CD4-positive, alpha-beta T cell treated with Interleukin-15 for 4 hours (primary cell): Measurements from ENCODE around the gene CTDSP2.

Experiments used
- DNase-seq: peaks from one replicate; pipeline ENCODE4 v3.0.0-alpha.2; 2020; ENCODE audit warnings: low spot score

Gene CTDSP2

DNA sequence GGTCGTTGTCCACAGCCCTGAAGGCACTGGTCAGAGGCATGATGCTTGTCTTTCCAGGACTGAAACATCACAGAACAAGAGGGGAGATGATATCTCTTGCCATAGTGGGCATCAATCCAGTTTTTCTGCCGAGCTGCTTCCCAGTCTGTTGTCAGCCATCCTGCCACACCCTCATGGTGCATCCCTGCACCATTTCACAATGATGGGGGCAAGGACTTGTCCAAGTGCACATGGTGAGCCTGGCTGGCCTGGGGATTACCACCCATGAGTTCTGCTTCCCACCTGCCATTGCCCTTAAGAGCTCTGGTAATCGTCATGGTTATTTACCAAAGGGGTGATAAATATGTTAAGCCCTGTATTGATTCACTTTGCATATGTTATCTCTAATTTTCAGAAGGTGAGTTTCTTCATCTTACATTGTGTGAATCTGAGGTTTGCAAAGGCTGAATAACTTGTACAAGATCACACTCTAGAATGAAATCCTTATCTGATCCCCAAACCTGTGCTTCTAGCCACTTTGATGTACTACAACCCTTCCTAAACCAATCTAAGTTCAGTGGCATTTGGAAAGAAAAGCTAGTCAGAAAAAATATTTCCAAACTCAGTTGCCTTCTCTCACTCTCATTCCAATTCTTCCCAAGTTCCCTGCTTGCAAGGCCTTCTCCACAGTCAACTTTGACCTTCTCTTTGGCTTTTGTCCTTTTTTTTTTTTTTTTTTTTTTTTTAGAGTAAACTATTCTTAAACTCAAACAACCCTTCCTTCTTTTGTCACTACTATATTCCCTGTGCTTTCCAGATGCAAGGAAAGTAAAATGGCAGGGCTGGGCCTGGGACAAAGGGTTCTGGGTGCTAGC lies 30.3 kb downstream of the CTDSP2 start:
- no peak for DNase-seq

- no peak for DNase-seq
Observed at GRCh38 chr12:57815177-57816000, 31.1 kb downstream of the CTDSP2 start.

- no peak for DNase-seq
Observed at GRCh38 chr12:57813971-57814772, 32.4 kb downstream of the CTDSP2 start.

GRCh38 chr12:57813111-57813970 lies 33.2 kb downstream of the CTDSP2 start:
- DNase-seq: no peak

DNA sequence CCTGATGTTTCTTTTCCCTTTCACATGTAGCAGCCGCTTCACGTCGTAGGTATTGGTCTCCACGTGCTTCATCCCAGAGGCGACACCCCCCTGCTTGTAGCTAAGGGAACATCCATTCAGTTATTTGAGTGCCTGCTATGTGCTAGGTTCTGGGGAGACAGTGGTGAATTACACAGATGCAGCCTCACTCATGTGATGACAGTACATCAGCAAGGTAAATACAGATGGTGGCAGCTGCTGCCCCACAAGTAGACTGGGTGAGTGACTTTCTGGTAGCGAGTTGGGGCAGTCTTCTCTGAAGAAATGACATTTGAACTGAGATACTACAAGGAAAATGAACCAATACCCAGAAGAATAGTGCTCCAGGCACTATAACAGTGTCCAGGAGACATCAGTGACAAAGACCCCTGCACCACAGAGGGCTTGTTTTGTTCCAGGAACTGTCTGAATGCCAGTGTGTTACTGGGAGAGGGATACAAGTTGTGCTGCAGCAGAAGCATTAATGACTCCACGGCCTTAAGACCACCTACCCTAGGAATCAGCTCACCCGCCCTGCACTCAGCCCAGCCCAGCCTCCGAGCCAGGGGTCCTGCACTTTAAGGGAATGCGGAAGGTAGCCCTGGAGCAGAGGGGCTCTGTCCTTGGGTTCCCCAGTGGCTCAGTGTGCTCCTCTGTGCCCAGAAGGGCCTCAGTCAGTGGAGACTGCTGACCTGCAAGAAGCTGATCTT lies 35.3 kb downstream of the CTDSP2 start:
- no peak for DNase-seq

DNA sequence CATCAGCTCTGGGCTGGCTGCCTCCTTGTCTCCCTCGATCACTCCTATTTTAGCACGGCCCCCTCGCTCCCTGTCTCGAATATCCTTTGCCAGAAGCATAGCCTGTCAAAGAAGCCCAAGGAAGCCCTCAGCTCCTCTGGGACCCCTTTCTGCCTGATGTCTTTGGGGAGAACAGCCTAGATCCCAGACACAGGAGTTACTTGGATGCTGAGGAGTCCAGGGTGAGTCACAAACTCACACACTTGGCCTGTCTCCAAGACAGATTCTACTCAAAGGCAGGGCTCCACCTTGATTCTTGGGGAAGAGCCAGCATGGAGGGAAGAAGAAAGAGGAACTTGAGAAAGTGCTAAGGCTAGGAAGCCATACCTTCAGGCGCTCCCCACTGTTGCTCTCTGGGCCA lies 36.1 kb downstream of the CTDSP2 start:
- no peak for DNase-seq

DNA sequence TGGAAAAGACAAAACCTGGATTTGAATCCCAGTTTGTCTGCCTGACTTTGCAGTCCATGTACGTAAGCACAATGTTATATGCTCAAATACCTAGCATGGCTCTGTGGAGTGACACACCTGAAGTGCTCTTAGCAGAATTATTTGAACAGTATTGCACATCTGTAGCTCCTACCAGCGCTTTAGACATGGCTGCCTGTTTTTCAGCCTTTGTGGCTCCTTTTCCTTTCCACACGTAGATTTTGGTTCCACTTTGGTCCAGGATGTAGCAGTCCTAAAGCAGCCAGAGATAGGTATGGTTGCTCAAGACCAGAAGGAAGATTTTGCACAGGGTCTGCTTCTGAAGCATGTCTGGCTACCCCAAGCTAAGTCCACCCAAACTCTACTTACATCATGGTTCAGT lies 37.1 kb downstream of the CTDSP2 start:
- DNase-seq: no peak

- no peak for DNase-seq
Observed at GRCh38 chr12:57808351-57808750, 38.2 kb downstream of the CTDSP2 start.

- DNase-seq: no peak
Observed at GRCh38 chr12:57807285-57807684, 39.2 kb downstream of the CTDSP2 start.

- DNase-seq: no peak
Observed at GRCh38 chr12:57806677-57807076, 39.9 kb downstream of the CTDSP2 start.

- peak; percentile 28 for DNase-seq
Observed at GRCh38 chr12:57803319-57803893, 43.1 kb downstream of the CTDSP2 start.

GRCh38 chr12:57802607-57803006 lies 43.9 kb downstream of the CTDSP2 start:
- no peak for DNase-seq

DNA sequence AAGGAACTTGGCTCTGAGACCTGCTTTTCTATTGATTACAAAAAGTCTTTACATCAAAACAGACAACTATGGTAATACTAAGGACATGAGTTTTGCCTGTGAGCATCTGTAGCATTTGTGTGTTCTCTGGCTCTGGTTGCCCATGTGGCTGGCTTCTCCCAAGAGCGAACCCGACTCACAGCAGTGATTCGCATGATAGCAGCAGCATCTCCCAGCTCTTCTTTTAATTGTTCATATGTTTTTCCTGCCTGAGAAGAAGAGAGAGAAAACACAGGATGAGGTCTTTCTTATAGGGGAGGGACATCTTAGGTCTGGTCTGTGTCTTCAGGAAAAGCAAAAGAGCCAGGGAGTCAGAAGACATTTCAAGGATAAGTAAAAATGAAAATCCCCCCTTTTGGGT lies 45.6 kb downstream of the CTDSP2 start:
- no peak for DNase-seq

DNA sequence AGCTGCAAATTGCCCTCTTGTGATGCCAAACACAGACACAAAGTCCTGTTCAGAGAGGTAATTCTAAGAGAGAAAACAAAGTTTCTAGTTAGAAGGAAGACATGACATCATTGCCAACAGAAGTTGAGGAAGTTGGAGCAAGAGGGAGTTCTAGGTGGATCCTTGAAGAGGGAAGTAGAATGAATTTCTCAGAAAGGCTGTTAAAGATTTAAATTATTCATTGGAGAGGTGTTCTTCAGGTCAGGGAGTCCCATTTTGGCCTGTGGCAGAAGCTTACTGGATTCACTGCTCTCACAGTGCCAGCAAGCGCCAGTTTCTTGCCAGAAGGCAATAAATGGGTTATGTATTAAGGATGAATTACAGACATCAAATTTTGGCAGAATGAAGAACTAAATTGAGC lies 48.6 kb downstream of the CTDSP2 start:
- no peak for DNase-seq

DNA sequence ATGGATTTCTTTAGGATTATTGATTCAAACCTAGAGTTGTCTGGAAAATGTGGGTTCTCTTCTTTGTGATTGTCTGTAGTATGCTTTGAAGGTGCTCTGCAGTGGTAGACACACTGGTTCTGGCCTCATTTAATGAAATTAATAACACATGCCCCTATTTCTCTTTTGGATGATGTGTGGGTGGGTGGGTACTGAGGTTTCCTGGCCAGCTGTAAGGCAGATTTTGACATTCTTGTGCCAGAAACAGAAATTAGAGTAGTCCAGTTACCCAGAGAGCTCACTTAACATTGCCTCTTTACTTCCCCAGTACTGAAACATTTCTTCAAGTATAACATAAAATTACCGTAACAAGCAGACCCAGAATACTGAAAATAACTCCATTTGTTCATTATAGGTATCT lies 49.5 kb downstream of the CTDSP2 start:
- no peak for DNase-seq

GRCh38 chr12:57795354-57795753 lies 51.2 kb downstream of the CTDSP2 start:
- no peak for DNase-seq

GRCh38 chr12:57793920-57794319 lies 52.6 kb downstream of the CTDSP2 start:
- no peak for DNase-seq

- DNase-seq: no peak
Observed at GRCh38 chr12:57783861-57784260, 62.7 kb downstream of the CTDSP2 start.

DNA sequence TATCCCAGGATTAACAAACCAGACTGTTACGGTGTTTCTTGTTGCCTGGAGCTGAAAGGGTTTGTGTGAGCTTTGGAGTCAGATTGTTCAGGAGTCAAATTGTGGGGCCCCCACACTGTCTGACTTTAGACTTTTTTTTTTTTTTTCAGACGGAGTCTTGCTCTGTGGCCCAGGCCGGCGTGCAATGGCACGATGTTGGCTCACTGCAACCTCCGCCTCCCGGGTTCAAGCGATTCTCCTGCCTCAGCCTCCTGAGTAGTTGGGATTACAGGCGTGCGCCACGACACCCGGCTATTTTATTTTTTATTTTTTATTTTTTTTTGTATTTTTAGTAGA lies 63.1 kb downstream of the CTDSP2 start:
- DNase-seq: no peak

DNA sequence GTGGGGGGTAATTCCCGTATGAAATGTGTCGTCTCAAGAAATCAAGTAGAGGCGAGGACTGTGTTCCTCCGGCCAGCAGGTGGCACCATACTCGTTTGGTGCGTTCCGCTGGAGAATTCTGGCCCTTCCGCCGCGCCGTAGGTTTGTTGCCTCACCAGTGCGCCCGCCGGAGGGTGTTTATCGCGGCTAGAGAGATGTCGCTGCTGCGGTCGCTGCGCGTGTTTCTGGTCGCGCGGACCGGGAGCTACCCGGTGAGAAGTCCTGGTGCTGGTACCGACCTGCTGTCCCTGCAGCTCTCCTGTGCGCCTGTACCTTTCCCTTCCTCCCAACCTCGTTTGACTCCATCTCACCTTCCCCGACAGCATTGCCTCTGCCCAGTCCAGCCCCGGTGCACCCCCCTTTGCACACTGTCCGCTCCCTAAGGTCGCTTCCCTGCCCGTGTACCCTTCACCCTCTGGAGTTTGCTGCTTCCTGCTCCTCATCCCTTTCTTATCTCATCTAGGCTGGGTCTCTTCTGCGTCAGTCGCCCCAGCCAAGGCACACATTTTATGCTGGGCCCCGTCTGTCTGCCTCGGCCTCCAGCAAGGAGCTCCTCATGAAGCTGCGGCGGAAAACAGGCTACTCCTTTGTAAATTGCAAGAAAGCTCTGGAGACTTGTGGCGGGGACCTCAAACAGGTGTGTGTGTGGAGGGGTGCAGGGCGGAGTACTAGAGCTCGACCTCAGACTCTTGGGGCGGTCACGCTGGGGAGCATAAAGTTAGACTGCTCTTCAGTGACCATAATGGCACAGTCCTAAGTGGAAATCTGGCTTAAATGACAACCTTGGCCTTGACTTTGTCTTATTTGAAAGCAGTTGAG lies 63.7 kb downstream of the CTDSP2 start, which contains the start of gene TSFM:
Gene TSFM, plus strand, starts transcription at position 180 of the 858 bp plus-strand sequence. Its CDS starts 15 bp downstream, at position 195.
- peak; percentile 97 for DNase-seq
